ENCODE measurements around the gene TIPARP.

Gene TIPARP

DNA sequence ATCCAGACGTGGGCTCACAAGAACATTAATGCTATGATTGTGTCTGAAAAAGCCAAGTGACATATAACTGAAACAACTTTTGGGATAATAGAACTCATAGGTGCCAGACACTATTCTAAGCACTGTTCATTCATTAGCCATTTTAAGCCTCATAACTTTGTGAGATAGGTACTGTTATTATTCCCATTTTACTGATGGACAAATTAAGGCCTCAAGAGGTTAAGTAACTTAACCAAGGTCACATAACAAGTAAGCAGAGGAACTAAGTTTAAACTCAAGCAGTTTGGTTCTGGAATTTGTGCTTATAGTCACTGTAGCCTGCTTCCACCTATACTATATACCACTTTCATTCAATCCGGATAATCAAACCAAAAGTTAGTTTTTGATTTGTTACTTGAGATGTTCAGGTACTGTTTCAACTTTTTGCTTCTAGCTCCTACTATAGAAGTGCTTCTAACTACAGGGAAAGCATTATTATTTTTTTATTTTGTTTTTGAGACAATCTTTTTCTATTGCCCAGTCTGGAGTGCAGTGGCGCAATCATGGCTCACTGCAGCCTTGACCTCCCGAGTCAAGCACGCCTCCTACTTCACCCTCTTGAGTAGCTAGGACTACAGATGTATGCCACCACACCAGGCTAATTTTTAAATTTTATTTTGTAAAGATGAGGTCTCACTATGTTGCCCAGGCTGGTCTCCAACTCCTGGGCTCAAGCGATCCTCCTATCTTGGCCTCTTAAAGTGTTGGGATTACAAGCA lies 41.9 kb downstream of the TIPARP start:
- no peak overlapping the region for H3K9ac ChIP-seq (ENCODE audit: low read length in 2 of 2)
- no peaks in the 10 kb centered on the region for H3K4me1 ChIP-seq (ENCODE audit: control insufficient read depth, insufficient read depth, low read length)
- no peak overlapping the region for H3K27ac ChIP-seq (ENCODE audit: low read length)
- no peak overlapping the region for H3K4me3 ChIP-seq (ENCODE audit: low read length in 2 of 2)
- no peaks in the 10 kb centered on the region for H3K9me3 ChIP-seq (ENCODE audit: control insufficient read depth in 2 of 2, low read length in 2 of 2)
- H3K27me3 ChIP-seq (ENCODE audit: control insufficient read depth in 1 of 2, insufficient read depth in 2 of 2, low read length in 2 of 2): no peaks in the 10 kb centered on the region
- no peaks in the 10 kb centered on the region for H3K36me3 ChIP-seq (ENCODE audit: control insufficient read depth in 2 of 2, insufficient read depth in 2 of 2, low read length in 2 of 2)

DNA sequence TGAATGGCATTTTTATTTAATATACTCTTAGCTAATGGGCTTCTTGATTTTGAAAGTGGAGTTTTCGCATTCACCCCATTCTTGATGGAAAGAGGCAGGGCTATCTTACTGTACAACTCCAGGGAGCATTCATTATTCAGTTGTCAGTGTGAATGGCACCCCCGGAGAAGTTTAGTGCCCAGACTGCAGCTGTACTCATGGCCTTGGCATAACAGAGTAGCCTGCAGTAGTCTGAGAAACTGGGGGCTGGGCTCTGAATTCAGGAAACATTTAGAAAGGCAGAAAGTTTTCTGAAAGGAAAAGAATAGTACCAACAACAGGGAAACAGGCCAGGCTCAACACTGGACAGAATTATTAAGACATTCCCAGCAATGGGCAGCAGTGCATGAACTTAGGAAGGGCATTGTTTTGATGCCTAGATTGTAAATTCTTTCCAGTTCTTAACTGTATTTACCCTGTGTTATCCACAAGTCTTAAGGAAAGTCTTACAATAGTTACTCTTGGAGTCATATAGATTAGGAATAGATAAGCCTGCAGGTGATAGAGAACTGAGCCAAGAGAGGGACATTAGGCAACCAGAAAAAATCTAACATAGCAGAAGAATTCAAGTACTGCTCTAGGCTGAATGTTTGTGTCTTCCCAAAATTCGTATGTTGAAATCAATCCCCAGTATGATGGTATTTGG lies 44.4 kb downstream of the TIPARP start:
- H3K36me3 ChIP-seq (ENCODE audit: control insufficient read depth in 2 of 2, insufficient read depth in 2 of 2, low read length in 2 of 2): no peaks in the 10 kb centered on the region
- H3K4me1 ChIP-seq (ENCODE audit: control insufficient read depth, insufficient read depth, low read length): no peaks in the 10 kb centered on the region
- no peak overlapping the region for H3K4me3 ChIP-seq (ENCODE audit: low read length in 2 of 2)
- H3K9ac ChIP-seq (ENCODE audit: low read length in 2 of 2): no peak overlapping the region
- H3K9me3 ChIP-seq (ENCODE audit: control insufficient read depth in 2 of 2, low read length in 2 of 2): no peaks in the 10 kb centered on the region
- no peak overlapping the region for H3K27ac ChIP-seq (ENCODE audit: low read length)
- H3K27me3 ChIP-seq (ENCODE audit: control insufficient read depth in 1 of 2, insufficient read depth in 2 of 2, low read length in 2 of 2): no peaks in the 10 kb centered on the region

GRCh38 chr3:156720826-156721225 lies 46.4 kb downstream of the TIPARP start:
- Histone ChIP-seq H3K9ac (ENCODE audit: low read length in 2 of 2) (no peak overlapping the region), H3K27ac (ENCODE audit: low read length) (no peak overlapping the region), H3K27me3 (ENCODE audit: control insufficient read depth in 1 of 2, insufficient read depth in 2 of 2, low read length in 2 of 2) (no peaks in the 10 kb centered on the region), H3K9me3 (ENCODE audit: control insufficient read depth in 2 of 2, low read length in 2 of 2) (no peaks in the 10 kb centered on the region), H3K4me1 (ENCODE audit: control insufficient read depth, insufficient read depth, low read length) (no peaks in the 10 kb centered on the region), H3K4me3 (ENCODE audit: low read length in 2 of 2) (no peak overlapping the region), H3K36me3 (ENCODE audit: control insufficient read depth in 2 of 2, insufficient read depth in 2 of 2, low read length in 2 of 2) (no peaks in the 10 kb centered on the region)

DNA sequence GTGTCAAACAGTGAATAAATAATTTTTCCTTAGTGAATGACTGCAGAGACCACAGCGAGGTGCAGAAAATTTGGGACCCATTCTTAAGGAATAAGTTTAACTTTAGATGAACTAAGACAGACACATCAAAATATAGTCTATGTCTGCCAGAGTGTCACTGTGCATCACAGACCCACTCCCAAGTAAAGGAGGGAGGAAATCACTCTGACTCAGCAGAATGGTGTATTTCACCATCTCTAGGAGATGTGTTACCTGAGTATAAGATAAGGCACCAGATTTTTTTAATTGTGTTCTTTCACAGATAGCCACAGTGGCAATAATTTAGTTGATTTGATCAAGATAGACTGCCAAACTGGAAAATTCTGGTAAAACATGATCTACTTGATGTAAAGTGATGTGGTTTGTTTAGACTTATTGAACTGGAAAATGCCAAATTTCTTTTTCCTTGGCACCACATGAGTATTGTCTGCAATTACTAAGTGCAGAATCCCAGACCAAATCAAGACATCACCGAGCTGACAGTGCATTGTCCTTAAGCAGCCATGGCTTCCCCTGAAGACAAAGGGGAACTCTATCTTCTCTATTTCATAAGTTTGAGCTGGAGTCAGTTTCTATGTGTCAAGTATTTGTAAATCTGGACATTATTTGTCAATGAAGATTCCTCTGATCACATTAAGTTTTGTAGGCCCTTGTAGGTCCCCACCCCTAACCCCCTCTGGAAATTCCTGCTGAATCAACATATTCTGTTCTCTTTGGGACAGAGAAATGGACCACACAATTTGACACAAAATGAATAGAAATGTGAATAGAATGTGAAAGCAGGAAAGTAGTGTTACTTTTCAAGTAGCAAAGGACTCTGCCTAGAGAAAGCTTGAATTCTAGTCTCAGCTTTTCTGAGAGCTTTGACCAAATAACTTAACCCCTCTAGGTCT lies 47.6 kb downstream of the TIPARP start:
- Histone ChIP-seq H3K4me1 (ENCODE audit: control insufficient read depth, insufficient read depth, low read length) (no peaks in the 10 kb centered on the region), H3K36me3 (ENCODE audit: control insufficient read depth in 2 of 2, insufficient read depth in 2 of 2, low read length in 2 of 2) (no peaks in the 10 kb centered on the region), H3K9me3 (ENCODE audit: control insufficient read depth in 2 of 2, low read length in 2 of 2) (no peaks in the 10 kb centered on the region), H3K27ac (ENCODE audit: low read length) (no peak overlapping the region), H3K4me3 (ENCODE audit: low read length in 2 of 2) (no peak overlapping the region), H3K9ac (ENCODE audit: low read length in 2 of 2) (no peak overlapping the region), H3K27me3 (ENCODE audit: control insufficient read depth in 1 of 2, insufficient read depth in 2 of 2, low read length in 2 of 2) (no peaks in the 10 kb centered on the region)

DNA sequence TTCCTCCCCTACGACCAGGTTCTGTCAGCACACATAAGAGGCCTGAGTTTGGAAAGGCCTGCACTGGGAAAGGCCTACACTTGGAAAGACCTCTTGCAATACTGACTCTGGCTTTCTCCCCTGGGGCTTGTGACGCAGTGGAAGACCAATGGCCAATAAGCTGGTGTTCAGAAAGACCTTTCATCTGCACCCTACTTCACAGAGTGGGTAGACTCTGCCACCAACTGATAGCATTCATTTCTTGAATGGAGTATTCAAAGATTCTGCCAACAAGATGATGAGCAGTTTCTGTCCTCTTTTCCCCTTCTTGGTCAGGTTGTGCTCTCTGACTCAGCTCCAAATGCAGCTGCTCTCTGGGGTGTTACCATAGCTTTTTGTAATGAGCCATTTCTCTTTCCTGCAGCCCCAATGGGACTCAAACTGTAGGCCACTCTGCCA lies 48.8 kb downstream of the TIPARP start:
- Histone ChIP-seq H3K27ac (ENCODE audit: low read length) (no peak overlapping the region), H3K4me3 (ENCODE audit: low read length in 2 of 2) (no peak overlapping the region), H3K9me3 (ENCODE audit: control insufficient read depth in 2 of 2, low read length in 2 of 2) (no peaks in the 10 kb centered on the region), H3K9ac (ENCODE audit: low read length in 2 of 2) (no peak overlapping the region), H3K36me3 (ENCODE audit: control insufficient read depth in 2 of 2, insufficient read depth in 2 of 2, low read length in 2 of 2) (no peaks in the 10 kb centered on the region), H3K4me1 (ENCODE audit: control insufficient read depth, insufficient read depth, low read length) (no peaks in the 10 kb centered on the region), H3K27me3 (ENCODE audit: control insufficient read depth in 1 of 2, insufficient read depth in 2 of 2, low read length in 2 of 2) (no peaks in the 10 kb centered on the region)

GRCh38 chr3:156725682-156726081 lies 51.3 kb downstream of the TIPARP start:
- no peak overlapping the region for H3K9ac ChIP-seq (ENCODE audit: low read length in 2 of 2)
- no peak overlapping the region for H3K27ac ChIP-seq (ENCODE audit: low read length)
- no peak overlapping the region for H3K4me3 ChIP-seq (ENCODE audit: low read length in 2 of 2)
- no peaks in the 10 kb centered on the region for H3K36me3 ChIP-seq (ENCODE audit: control insufficient read depth in 2 of 2, insufficient read depth in 2 of 2, low read length in 2 of 2)
- no peaks in the 10 kb centered on the region for H3K27me3 ChIP-seq (ENCODE audit: control insufficient read depth in 1 of 2, insufficient read depth in 2 of 2, low read length in 2 of 2)
- no peaks in the 10 kb centered on the region for H3K4me1 ChIP-seq (ENCODE audit: control insufficient read depth, insufficient read depth, low read length)
- no peaks in the 10 kb centered on the region for H3K9me3 ChIP-seq (ENCODE audit: control insufficient read depth in 2 of 2, low read length in 2 of 2)

DNA sequence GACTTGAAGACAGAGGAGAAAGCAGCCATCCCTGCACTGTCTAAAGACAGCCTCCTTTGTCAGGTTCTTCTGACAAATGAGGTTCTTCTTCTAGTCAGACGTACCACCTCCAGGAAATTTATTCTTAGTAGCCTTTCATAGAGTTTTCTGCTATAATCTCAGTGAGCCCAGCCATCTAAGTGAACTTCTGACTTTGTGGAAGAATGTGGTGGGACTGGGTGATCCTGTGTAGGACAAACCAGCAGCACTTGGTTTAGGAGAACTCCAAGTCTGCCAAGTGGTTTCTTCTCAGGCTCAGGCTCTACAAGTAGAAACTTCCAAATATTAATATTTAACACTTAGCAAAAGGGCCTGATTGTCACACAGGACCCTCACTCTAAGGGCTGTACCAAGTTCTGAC lies 52.1 kb downstream of the TIPARP start:
- Histone ChIP-seq H3K27ac (ENCODE audit: low read length) (no peak overlapping the region), H3K27me3 (ENCODE audit: control insufficient read depth in 1 of 2, insufficient read depth in 2 of 2, low read length in 2 of 2) (no peaks in the 10 kb centered on the region), H3K36me3 (ENCODE audit: control insufficient read depth in 2 of 2, insufficient read depth in 2 of 2, low read length in 2 of 2) (no peaks in the 10 kb centered on the region), H3K9ac (ENCODE audit: low read length in 2 of 2) (no peak overlapping the region), H3K4me3 (ENCODE audit: low read length in 2 of 2) (no peak overlapping the region), H3K4me1 (ENCODE audit: control insufficient read depth, insufficient read depth, low read length) (no peaks in the 10 kb centered on the region), H3K9me3 (ENCODE audit: control insufficient read depth in 2 of 2, low read length in 2 of 2) (no peaks in the 10 kb centered on the region)

DNA sequence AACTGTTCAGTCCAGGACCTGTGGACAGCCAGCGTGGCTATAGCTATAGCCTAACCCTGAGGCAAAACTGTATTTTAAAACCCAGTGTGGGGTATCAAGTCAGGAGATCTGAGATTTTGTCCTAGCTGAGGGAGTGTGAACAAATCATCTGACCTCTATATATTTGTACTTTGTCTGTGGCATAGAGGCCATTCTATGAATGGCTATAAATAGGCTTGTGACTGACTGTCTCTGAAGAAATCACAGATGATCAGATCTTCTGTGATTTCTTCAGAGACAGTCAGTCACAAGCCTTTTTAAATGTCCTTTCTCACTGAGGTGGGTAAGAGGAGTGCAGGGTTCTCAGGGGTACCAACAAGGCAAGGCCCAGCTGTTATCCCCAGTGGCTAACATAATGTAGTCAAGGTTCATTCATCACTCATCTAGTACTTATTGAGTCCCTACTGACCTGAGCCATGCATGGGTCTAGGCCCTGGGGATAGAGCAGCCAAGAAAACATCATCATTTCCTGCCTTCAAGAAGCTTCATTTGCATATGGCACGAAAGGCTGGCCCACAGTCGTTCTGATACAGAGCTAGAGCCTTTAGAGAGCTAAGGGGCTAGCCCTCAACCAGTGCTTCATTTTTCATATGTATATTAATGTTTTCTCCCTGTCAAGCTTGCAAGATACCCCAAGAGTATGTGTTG lies 53.3 kb downstream of the TIPARP start:
- Histone ChIP-seq H3K36me3 (ENCODE audit: control insufficient read depth in 2 of 2, insufficient read depth in 2 of 2, low read length in 2 of 2) (no peaks in the 10 kb centered on the region), H3K4me1 (ENCODE audit: control insufficient read depth, insufficient read depth, low read length) (no peaks in the 10 kb centered on the region), H3K9ac (ENCODE audit: low read length in 2 of 2) (no peak overlapping the region), H3K27ac (ENCODE audit: low read length) (no peak overlapping the region), H3K9me3 (ENCODE audit: control insufficient read depth in 2 of 2, low read length in 2 of 2) (no peaks in the 10 kb centered on the region), H3K4me3 (ENCODE audit: low read length in 2 of 2) (no peak overlapping the region), H3K27me3 (ENCODE audit: control insufficient read depth in 1 of 2, insufficient read depth in 2 of 2, low read length in 2 of 2) (no peaks in the 10 kb centered on the region)

DNA sequence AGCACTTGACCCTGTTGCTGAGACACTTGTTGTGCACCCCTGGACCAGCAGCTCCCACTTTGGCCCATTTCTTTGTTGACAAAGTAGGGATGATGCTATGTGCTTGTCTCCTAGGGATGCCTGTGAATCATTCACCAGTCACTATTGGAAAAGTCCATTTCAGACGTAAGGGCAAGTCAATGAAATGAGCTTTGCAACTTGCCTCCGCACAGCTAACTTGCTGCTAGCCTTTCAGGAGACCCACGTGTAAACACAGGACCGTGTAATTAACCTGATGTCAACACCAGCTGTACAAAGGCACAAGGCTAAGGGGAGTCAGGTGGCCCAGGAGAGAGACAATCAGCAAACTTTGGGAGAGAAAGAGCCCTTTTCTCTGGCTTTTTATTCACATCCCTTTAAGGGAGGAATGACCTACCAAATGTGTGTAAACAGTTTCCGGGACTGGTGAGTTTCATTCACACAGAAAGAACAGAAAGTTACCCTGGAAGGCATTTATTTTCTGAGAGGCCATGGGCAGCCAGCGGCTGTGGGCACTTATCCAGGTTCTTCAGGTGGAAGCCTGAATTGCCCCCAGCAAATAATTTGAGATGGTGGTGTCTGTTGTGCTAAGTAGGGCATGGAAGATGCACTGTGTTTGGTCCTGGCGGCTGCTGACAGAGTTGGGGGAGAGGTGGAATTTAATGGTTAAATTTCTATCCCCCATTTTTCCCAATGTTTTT lies 54.0 kb downstream of the TIPARP start:
- Histone ChIP-seq H3K4me3 (ENCODE audit: low read length in 2 of 2) (no peak overlapping the region), H3K27ac (ENCODE audit: low read length) (no peak overlapping the region), H3K4me1 (ENCODE audit: control insufficient read depth, insufficient read depth, low read length) (no peaks in the 10 kb centered on the region), H3K36me3 (ENCODE audit: control insufficient read depth in 2 of 2, insufficient read depth in 2 of 2, low read length in 2 of 2) (no peaks in the 10 kb centered on the region), H3K9me3 (ENCODE audit: control insufficient read depth in 2 of 2, low read length in 2 of 2) (no peaks in the 10 kb centered on the region), H3K27me3 (ENCODE audit: control insufficient read depth in 1 of 2, insufficient read depth in 2 of 2, low read length in 2 of 2) (no peaks in the 10 kb centered on the region), H3K9ac (ENCODE audit: low read length in 2 of 2) (no peak overlapping the region)

Data from stomach smooth muscle (tissue), 2 donors.